ENCODE measurements around the gene SOX5.
"Not testable (repeated sequence)": the region's sequence is repeated elsewhere in the genome, so short reads cannot be mapped to it uniquely, and the experiment has no call there.

DNA sequence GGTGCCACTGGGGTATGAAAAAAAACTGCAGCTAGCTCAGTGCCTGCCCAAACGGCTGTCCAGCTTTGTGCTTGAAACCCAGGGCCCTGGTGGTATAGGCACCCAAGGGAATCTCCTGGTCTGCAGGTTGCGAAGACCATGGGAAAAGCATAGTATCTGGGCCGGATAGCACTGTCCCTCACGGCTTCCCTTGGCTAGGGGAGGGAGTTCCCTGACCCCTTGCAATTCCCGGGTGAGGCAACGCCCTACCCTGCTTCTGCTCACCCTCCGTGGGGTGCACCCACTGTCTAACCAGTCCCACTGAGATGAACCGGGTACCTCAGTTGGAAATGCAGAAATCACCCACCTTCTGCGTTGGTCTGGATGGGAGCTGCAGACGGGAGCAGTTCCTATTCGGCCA lies 124.3 kb downstream of the SOX5 start:
- TF ChIP-seq, protein P1, sequence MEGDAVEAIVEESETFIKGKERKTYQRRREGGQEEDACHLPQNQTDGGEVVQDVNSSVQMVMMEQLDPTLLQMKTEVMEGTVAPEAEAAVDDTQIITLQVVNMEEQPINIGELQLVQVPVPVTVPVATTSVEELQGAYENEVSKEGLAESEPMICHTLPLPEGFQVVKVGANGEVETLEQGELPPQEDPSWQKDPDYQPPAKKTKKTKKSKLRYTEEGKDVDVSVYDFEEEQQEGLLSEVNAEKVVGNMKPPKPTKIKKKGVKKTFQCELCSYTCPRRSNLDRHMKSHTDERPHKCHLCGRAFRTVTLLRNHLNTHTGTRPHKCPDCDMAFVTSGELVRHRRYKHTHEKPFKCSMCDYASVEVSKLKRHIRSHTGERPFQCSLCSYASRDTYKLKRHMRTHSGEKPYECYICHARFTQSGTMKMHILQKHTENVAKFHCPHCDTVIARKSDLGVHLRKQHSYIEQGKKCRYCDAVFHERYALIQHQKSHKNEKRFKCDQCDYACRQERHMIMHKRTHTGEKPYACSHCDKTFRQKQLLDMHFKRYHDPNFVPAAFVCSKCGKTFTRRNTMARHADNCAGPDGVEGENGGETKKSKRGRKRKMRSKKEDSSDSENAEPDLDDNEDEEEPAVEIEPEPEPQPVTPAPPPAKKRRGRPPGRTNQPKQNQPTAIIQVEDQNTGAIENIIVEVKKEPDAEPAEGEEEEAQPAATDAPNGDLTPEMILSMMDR (IDR thresholded peaks at IDR 0.05), result not testable (repeated sequence)
- not testable (repeated sequence) for TF ChIP-seq POLR2A (IDR thresholded peaks at IDR 0.05)

All from adrenal gland (tissue), 5 donors.